ENCODE measurements around the gene SHC3. TPM values are rescaled to one million over a fixed set of nuclear protein-coding genes. Genes with fewer than 3 reads are reported as not detected.

The SHC3 gene
- total and polyA plus RNA-seq, 2 donors (not counting 1 experiment from before 2014, with no cell fraction given), result 1.7 to 16.2 TPM

DNA sequence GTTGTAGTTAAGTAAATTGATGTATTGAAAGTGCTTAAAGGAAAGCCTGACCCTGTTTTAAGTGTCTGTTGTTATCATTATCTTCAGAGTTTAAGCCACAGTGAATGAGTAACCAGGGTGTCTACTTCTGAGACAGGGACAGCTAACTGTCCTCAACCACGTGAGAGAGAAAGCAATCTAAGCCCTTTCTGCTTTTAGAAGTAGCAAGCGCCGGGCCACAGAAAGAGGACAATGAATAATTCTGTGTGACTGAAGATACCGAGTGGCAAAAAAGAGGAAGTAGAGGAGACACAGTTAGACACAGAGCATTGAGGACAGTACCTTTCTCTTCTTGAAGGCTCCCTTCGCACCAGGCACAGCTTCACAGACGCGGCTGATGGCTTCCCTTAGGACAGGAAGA is 101.1 kb downstream of the SHC3 start:
- H3K4me2 ChIP-seq (ENCODE audit: extremely low read depth, insufficient read depth, low read length), result no peak overlapping the region
- TF ChIP-seq, protein P1, sequence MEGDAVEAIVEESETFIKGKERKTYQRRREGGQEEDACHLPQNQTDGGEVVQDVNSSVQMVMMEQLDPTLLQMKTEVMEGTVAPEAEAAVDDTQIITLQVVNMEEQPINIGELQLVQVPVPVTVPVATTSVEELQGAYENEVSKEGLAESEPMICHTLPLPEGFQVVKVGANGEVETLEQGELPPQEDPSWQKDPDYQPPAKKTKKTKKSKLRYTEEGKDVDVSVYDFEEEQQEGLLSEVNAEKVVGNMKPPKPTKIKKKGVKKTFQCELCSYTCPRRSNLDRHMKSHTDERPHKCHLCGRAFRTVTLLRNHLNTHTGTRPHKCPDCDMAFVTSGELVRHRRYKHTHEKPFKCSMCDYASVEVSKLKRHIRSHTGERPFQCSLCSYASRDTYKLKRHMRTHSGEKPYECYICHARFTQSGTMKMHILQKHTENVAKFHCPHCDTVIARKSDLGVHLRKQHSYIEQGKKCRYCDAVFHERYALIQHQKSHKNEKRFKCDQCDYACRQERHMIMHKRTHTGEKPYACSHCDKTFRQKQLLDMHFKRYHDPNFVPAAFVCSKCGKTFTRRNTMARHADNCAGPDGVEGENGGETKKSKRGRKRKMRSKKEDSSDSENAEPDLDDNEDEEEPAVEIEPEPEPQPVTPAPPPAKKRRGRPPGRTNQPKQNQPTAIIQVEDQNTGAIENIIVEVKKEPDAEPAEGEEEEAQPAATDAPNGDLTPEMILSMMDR (conservative IDR thresholded peaks at IDR 0.05 in 1 of 2, IDR thresholded peaks at IDR 0.05 in 1 of 2; ENCODE audit: low read depth in 1 of 2, low read length in 2 of 2), result no peak
- no peaks in the 10 kb centered on the region for H3K79me2 ChIP-seq (ENCODE audit: control insufficient read depth, insufficient read depth, low read length)
- H3K9ac ChIP-seq (ENCODE audit: insufficient read depth, low read length), result no peak overlapping the region
- no peaks in the 10 kb centered on the region for H4K20me1 ChIP-seq (ENCODE audit: control insufficient read depth, extremely low read depth, insufficient read depth, low read length)
- H2AFZ ChIP-seq (ENCODE audit: low read length), result peak overlapping the region; percentile 57
- H3K27ac ChIP-seq (ENCODE audit: insufficient read depth, low read length), result no peak overlapping the region
- H3K9me3 ChIP-seq (ENCODE audit: control insufficient read depth, insufficient read depth, low read depth, low read length), result no peaks in the 10 kb centered on the region
- no peak overlapping the region for H3K4me3 ChIP-seq (replicated peaks in 1 of 4; ENCODE audit: control extremely low read depth in 1 of 4, insufficient read depth in 1 of 4, low read depth in 3 of 4, low read length in 4 of 4)
- H3K4me1 ChIP-seq (ENCODE audit: control insufficient read depth, extremely low read depth, insufficient read depth, low read length), result peaks cover 9% of the 10 kb centered on the region
- no peaks in the 10 kb centered on the region for H3K36me3 ChIP-seq (ENCODE audit: control insufficient read depth, insufficient read depth, low read length)
- no peak for DNase-seq (ENCODE audit: low read depth in 2 of 2)
- no peaks in the 10 kb centered on the region for H3K27me3 ChIP-seq (ENCODE audit: control insufficient read depth, insufficient read depth, low read length)

- Histone ChIP-seq H3K9me3 (ENCODE audit: control insufficient read depth, insufficient read depth, low read depth, low read length) (no peaks in the 10 kb centered on the region), H3K4me2 (ENCODE audit: extremely low read depth, insufficient read depth, low read length) (no peak overlapping the region), H3K9ac (ENCODE audit: insufficient read depth, low read length) (no peak overlapping the region), H3K79me2 (ENCODE audit: control insufficient read depth, insufficient read depth, low read length) (no peaks in the 10 kb centered on the region), H4K20me1 (ENCODE audit: control insufficient read depth, extremely low read depth, insufficient read depth, low read length) (no peaks in the 10 kb centered on the region), H3K36me3 (ENCODE audit: control insufficient read depth, insufficient read depth, low read length) (no peaks in the 10 kb centered on the region), H3K4me1 (ENCODE audit: control insufficient read depth, extremely low read depth, insufficient read depth, low read length) (peaks cover 2% of the 10 kb centered on the region), H3K4me3 (replicated peaks in 1 of 4; ENCODE audit: control extremely low read depth in 1 of 4, insufficient read depth in 1 of 4, low read depth in 3 of 4, low read length in 4 of 4) (no peak overlapping the region), H3K27ac (ENCODE audit: insufficient read depth, low read length) (no peak overlapping the region), H2AFZ (ENCODE audit: low read length) (no peak overlapping the region), H3K27me3 (ENCODE audit: control insufficient read depth, insufficient read depth, low read length) (no peaks in the 10 kb centered on the region)
- TF ChIP-seq, protein P1 (conservative IDR thresholded peaks at IDR 0.05 in 1 of 2, IDR thresholded peaks at IDR 0.05 in 1 of 2; ENCODE audit: low read depth in 1 of 2, low read length in 2 of 2), result no peak
- TF ChIP-seq EZH2 (IDR thresholded peaks at IDR 0.05; ENCODE audit: low read length, missing control alignments), result no peak
- no peak for DNase-seq (ENCODE audit: low read depth in 2 of 2)
These were observed 105.2 kb downstream of the SHC3 start for GRCh38 chr9:89073397-89073796.

DNA sequence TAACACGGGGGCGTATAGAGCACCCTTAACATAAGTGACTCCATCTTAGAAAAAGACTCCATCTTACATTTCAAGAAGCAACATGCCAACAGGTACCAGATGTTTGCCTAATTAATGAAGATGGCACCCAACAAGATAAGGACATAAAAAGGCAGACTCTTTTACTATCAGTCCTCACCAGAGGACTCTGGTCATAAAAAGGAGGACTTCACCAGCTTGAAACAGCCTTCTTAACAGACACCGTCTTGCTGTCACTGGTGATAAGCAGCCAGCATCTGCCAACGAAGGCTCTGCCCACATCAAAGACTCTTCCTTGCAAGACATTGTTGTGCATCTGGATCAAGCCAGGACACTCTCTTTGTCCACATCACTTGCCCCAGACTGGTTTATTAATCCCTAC is 107.0 kb downstream of the SHC3 start:
- H2AFZ ChIP-seq (ENCODE audit: low read length), result no peak overlapping the region
- H3K79me2 ChIP-seq (ENCODE audit: control insufficient read depth, insufficient read depth, low read length), result no peaks in the 10 kb centered on the region
- H3K4me1 ChIP-seq (ENCODE audit: control insufficient read depth, extremely low read depth, insufficient read depth, low read length), result no peaks in the 10 kb centered on the region
- no peaks in the 10 kb centered on the region for H3K9me3 ChIP-seq (ENCODE audit: control insufficient read depth, insufficient read depth, low read depth, low read length)
- no peaks in the 10 kb centered on the region for H3K27me3 ChIP-seq (ENCODE audit: control insufficient read depth, insufficient read depth, low read length)
- H3K9ac ChIP-seq (ENCODE audit: insufficient read depth, low read length), result no peak overlapping the region
- H3K36me3 ChIP-seq (ENCODE audit: control insufficient read depth, insufficient read depth, low read length), result no peaks in the 10 kb centered on the region
- TF ChIP-seq, protein P1 (conservative IDR thresholded peaks at IDR 0.05 in 1 of 2, IDR thresholded peaks at IDR 0.05 in 1 of 2; ENCODE audit: low read depth in 1 of 2, low read length in 2 of 2), result no peak
- no peak for TF ChIP-seq EZH2 (IDR thresholded peaks at IDR 0.05; ENCODE audit: low read length, missing control alignments)
- H3K27ac ChIP-seq (ENCODE audit: insufficient read depth, low read length), result no peak overlapping the region
- H4K20me1 ChIP-seq (ENCODE audit: control insufficient read depth, extremely low read depth, insufficient read depth, low read length), result no peaks in the 10 kb centered on the region
- no peak overlapping the region for H3K4me2 ChIP-seq (ENCODE audit: extremely low read depth, insufficient read depth, low read length)
- H3K4me3 ChIP-seq (replicated peaks in 1 of 4; ENCODE audit: control extremely low read depth in 1 of 4, insufficient read depth in 1 of 4, low read depth in 3 of 4, low read length in 4 of 4), result no peak overlapping the region
- DNase-seq (ENCODE audit: low read depth in 2 of 2), result no peak
